ENCODE measurements around the gene CALR.
A peak's percentile ranks its signal among the peaks of the same experiment; 100 is the strongest.
"Not testable (repeated sequence)": the region's sequence is repeated elsewhere in the genome, so short reads cannot be mapped to it uniquely, and the experiment has no call there.

CALR gene

GRCh38 chr19:12952488-12953137, 14.2 kb downstream of the CALR start:
- DNase-seq (ENCODE audit: low read depth in 3 of 3, low spot score in 1 of 3), result no peak

- DNase-seq (ENCODE audit: low read depth in 3 of 3, low spot score in 1 of 3), result no peak
These were observed 14.9 kb downstream of the CALR start for GRCh38 chr19:12953138-12953798.

- DNase-seq (ENCODE audit: low read depth in 3 of 3, low spot score in 1 of 3), result no peak
These were observed 15.6 kb downstream of the CALR start for GRCh38 chr19:12953799-12954611.

GRCh38 chr19:12954612-12954962, 16.2 kb downstream of the CALR start:
- no peak for DNase-seq (ENCODE audit: low read depth in 3 of 3, low spot score in 1 of 3)

DNA sequence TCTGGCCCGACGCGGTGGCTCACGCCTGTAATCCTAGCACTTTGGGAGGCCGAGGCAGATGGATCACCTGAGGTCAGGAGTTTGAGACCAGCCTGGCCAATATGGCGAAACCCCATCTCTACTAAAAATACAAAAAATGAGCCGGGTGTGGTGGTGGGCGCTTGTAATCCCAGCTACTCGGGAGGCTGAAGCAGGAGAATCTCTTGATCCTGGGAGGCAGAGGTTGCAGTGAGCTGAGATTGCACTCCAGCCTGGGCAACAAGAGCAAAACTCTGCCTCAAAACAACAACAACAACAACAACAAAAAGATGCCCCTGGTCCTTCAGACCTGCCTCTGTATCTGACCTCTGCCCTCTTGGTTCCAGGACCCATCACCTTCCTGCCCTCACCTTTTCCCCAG, 17.2 kb downstream of the CALR start:
- DNase-seq (ENCODE audit: low read depth in 3 of 3, low spot score in 1 of 3), result not testable (repeated sequence)

GRCh38 chr19:12955996-12956395, 17.6 kb downstream of the CALR start:
- no peak for DNase-seq (ENCODE audit: low read depth in 3 of 3, low spot score in 1 of 3)

DNA sequence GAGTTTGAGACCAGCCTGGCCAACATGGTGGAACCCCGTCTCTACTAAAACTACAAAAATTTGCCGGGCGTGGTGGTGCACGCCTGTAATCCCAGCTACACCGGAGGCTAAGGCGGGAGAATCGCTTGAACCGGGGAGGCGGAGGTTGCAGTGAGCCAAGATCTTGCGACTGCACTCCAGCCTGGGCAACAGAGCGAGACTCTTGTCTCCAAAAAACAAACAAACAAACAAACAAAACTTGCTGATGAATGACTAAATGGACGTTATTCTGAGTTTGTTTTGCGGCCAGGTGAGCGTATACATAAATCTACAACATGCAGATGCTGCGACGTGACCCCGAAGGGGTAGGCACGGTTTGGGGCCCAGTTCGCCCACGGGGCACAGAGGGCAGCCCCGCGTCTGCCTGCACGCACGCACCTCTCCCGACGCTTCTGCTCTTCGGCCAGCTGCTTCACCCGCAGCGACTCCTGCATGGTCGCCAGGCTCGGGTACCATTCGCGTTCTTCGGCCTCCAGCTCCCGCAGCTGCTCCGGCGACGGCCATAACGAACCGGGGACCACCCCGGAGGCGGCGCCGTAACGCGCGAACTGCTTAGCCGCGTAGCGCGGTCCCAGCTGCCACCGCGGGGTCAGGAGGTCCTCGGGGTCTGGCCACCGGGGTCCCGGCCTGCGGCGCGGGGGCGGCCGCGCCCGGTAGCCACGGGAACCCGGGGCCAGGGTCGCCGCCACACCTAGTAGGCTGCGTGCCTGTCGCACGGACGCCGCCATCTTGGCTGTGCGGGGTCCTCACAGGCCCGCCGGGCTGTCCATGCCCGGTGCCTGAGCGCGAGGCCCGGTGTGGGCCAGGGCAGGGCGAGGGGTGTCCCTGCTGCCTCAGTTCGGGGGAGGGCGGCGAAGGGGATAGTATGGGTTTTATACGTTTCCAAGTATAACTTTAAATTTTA, 18.3 kb downstream of the CALR start, which contains the start of gene GADD45GIP1:
TSS of gene GADD45GIP1 (minus strand) at position 778 of the 943 bp plus-strand sequence. CDS start at position 767, 11 bp downstream.
- DNase-seq (ENCODE audit: low read depth in 3 of 3, low spot score in 1 of 3), result peak; percentile 54 to 75 (median 55)

DNA sequence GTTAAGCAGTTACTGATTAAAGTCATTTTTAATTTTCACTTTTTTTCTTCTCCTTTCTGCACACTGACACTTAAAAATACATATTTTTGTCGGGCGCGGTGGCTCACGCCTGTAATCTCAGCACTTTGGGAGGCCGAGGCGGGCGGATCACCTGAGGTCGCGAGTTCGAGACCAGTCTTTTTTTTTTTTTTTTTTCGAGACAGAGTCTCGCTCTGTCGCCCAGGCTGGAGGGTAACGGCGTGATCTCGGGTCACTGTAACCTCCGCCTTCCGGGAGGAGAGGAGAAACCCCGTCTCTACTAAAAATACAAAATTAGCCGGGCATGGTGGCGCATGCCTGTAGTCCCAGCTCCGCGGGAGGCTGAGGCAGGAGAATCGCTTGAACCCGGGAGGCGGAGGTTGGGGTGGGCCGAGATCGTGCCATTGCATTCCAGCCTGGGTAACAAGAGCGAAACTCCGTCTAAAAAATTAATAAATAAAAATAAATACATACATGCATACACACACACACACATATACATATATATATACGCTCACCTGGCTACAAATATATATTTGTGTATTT, 19.1 kb downstream of the CALR start:
- DNase-seq (ENCODE audit: low read depth in 3 of 3, low spot score in 1 of 3), result not testable (repeated sequence)

DNA sequence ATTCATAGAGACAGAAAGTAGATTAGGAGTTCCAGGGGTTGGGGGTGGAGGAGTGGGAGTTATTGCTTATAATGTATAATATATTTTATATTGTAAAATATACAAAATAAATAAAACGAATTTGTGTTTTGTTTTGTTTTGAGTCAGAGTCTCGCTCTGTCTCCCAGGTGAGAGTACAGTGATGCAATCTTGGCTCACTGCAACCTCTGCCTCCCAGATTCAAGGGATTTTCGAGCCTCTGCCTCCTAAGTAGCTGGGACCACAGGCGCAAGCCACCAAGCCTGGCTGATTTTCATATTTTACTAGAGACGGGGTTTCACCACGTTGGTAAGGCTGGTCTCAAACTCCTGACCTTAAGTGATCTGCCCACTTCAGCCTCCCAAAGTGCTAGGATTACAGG, 21.1 kb downstream of the CALR start:
- no peak for DNase-seq (ENCODE audit: low read depth in 3 of 3, low spot score in 1 of 3)

DNA sequence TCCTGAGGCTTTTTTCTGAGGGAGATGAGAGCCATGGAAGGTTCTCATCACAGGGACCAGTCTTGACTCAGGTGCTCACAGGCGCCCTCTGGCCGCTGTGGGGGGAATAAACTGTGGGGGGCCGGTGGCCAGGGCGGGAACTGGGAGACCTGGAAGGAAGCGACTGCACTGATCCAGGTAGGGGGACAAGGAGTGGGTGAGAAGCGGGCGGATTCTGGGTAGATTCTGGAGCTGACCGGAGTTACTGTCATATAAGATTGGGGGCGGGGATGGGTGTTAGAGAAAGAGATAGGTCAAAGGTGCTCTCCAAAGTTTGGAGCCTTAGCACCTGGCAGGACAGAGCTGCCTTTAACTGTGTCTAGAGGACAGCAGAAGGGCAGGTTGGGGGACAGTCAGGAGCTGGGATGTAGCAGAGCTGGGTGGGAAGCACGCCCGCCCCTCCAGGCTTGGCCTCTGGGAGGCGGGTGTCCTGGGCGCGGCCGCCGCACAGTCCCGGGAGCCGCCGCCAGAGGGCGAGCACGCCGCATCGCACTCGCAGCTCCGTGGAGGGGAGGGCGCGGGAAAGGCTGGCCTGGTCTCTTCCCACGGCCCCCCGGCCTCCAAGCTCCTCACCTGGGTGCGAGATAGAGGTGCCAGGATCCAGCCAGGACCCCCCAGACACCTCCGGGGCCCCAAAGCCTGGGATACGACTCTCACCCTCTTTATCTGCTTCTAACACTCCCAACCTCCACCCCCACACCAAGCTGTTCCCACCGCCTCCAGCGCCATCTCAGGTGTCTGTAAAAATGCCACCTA, 26.8 kb downstream of the CALR start:
- DNase-seq (ENCODE audit: low read depth in 3 of 3, low spot score in 1 of 3), result peak; percentile 52 to 76 (median 57)

DNA sequence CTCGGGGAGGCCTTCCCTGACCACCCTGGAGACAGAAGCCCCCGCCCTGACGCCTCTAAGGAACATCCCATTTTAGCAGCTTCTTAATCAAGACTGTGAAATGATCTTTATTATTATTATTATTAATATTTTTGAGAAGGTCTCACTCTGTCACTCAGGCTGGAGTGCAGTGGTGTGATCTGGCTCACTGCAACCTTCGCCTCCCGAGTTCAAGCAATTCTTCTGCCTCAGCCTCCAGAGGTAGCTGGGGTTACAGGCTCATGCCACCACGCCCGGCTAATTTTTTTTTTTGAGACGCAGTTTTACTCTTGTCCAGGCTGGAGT, 27.4 kb downstream of the CALR start:
- no peak for DNase-seq (ENCODE audit: low read depth in 3 of 3, low spot score in 1 of 3)

GRCh38 chr19:12967907-12968306, 29.5 kb downstream of the CALR start:
- no peak for DNase-seq (ENCODE audit: low read depth in 3 of 3, low spot score in 1 of 3)

GRCh38 chr19:12969292-12969988, 31.0 kb downstream of the CALR start, which contains the start of gene DAND5:
TSS of gene DAND5 (plus strand) at chr19:12969576. CDS start at chr19:12969661, 85 bp downstream.
- DNase-seq (ENCODE audit: low read depth in 3 of 3, low spot score in 1 of 3), result no peak

DNA sequence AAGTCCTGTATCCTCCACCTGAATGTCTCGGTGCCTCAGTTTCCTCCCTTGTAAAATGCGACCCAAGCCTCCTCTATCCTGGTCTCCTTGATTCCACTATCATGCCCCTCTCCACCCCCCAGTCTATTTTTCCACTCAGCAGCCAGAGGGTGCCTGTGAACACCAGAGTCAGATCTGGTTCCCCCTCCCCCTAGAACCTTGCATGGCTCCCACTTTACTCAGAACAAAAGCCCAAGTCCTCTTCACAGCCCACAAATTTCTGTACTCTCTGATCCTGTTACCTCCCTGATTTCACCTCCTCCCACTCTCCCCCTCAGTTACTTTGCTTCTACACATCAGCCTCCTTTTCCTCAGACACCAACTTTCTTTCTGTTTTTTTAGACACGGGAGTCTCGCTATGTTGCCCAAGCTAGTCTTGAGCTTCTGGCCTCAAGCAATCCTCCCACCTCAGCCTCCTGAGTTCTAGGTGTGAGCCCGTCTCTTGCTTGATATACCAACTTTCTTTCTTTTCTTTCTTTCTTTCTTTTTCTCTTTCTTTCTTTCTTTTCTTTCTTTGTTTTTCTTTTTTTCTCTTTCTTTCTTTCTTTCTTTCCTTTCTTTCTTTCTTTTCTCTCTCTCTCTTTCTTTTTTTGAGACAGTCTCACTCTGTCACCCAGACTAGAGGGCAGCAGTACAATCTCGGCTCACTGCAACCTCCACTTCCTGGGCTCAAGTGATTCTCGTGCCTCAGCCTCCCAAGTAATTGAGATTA, 31.8 kb downstream of the CALR start:
- DNase-seq (ENCODE audit: low read depth in 3 of 3, low spot score in 1 of 3), result no peak

GRCh38 chr19:12973236-12973635, 34.8 kb downstream of the CALR start:
- no peak for DNase-seq (ENCODE audit: low read depth in 3 of 3, low spot score in 1 of 3)

DNA sequence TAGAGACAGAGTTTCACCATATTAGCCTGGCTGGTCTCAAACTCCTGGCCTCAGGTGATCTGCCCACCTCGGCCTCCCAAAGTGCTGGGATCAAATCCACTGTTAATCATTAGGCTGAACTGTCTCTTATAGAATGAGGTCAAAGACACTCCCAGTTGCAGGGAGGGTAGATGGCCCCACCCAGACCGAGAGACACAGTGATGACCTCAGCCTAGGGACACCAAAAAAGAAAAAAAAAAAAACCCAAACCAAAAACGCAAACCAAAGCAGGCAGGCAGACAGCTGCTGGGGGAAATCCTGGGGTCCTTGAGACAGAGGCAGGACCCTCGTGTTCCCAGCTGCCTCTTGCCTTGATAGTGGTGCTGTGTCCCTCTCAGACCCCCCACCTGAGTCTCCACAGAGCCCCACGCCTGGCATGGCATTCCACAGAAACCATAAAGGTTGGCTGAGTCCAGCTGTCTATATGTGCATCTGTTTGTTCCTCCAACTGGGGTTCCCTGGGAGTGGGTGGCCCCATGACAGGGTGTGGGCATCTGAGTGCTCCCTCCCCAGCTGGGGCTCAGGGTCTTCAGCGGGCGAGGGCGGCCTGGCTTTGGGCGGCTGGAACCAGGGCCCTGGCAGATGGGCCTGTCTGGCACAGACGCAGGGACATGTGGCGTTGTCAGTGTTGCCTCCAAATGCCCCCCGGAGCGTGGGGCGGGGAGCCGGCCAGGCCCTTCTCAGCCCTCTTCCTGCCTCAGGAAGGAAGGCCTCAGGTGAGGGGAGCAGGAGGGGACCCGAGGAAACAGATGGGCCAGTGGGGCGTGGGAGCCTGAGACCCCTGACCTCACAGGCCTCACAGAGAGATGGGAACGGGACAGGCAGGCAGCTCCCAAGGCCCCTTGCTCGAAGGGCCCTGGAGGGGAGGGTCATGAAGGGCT, 36.2 kb downstream of the CALR start:
- no peak for DNase-seq (ENCODE audit: low read depth in 3 of 3, low spot score in 1 of 3)

- DNase-seq (ENCODE audit: low read depth in 3 of 3, low spot score in 1 of 3), result no peak
These were observed 36.9 kb downstream of the CALR start for GRCh38 chr19:12975221-12975741.

Measured in stimulated activated CD4-positive, alpha-beta T cell treated with anti-CD3 and anti-CD28 coated beads, TNF-alpha, amount 100 ng/mL, for 1 hour (primary cell).